HepG2 (cell line): Measurements from ENCODE around the gene ACSL4. TPM values are rescaled to one million over a fixed set of nuclear protein-coding genes. Genes with fewer than 3 reads are reported as not detected.

Experiments used
- KLF15 ChIP-seq: sonication (generic); formaldehyde crosslinking; IDR thresholded peaks from 2 replicates; pipeline ENCODE4 v1.8.1; 2023; ENCODE audit warnings: borderline replicate concordance, mild to moderate bottlenecking, inconsistent platforms, missing genetic modification reagents, mixed read lengths
- TAF1 ChIP-seq: sonication (generic); formaldehyde crosslinking; IDR thresholded peaks from 2 replicates; pipeline ENCODE4 v1.4.0; 2020; ENCODE audit warnings: missing genetic modification reagents
- ZSCAN21 ChIP-seq: sonication (generic); formaldehyde crosslinking; IDR thresholded peaks from 2 replicates; pipeline ENCODE4 v1.8.0; 2022; ENCODE audit warnings: mild to moderate bottlenecking, missing genetic modification reagents, moderate library complexity, borderline replicate concordance
- polyA plus RNA-seq, 8 experiments: library from polyadenylated mRNA; depleted of rRNA in 3 of 8; stranded (reverse) in 7 of 8; unstranded in 1 of 8; fragments of >200 nt; fragmentation: Illumina TruSeq in 4 of 8; extraction: Trizol in 4 of 8; gene quantifications; 2 replicates each; pipeline versions ENCODE4 v1.2.1 to v1.2.3, GENCODE V29; 2011 to 2016; ENCODE audit warnings: low read depth in 4 of 8, missing spikeins in 1 of 8, mixed read lengths in 1 of 8; ENCODE audit not compliant: insufficient read depth in 1 of 8
- total RNA-seq, 5 experiments: library from RNA; depleted of rRNA; stranded (reverse); fragments of >200 nt; fragmentation: Illumina TruSeq; extraction: Trizol; gene quantifications; 2 replicates each; pipeline ENCODE4 v1.2.3, GENCODE V29; 2016; ENCODE audit warnings: low read depth in 1 of 5
- TF ChIP-seq, protein P1 (sequence below): IDR thresholded peaks from 2 replicates; pipeline ENCODE4 v1.6.1; 2012; ENCODE audit warnings: low read depth, low read length, improper control_type of control experiment
- TF ChIP-seq, protein P2 (sequence below): sonication (generic); formaldehyde crosslinking; IDR thresholded peaks from 2 replicates; pipeline ENCODE4 v1.4.0; 2020; ENCODE audit warnings: mild to moderate bottlenecking, missing genetic modification reagents, borderline replicate concordance
- TF ChIP-seq, protein P3 (sequence below): IDR thresholded peaks from 2 replicates; pipeline ENCODE4 v1.6.1; 2016; ENCODE audit warnings: mild to moderate bottlenecking, missing biosample characterization, missing genetic modification reagents
- TF ChIP-seq, protein P4 (sequence below): sonication (generic); formaldehyde crosslinking; IDR thresholded peaks from 2 replicates; pipeline ENCODE4 v1.8.0; 2022; ENCODE audit warnings: missing genetic modification reagents, mild to moderate bottlenecking, inconsistent platforms, borderline replicate concordance
- TF ChIP-seq, protein P5 (sequence below): IDR thresholded peaks from 2 replicates; pipeline ENCODE4 v1.6.1; 2016; ENCODE audit warnings: missing genetic modification reagents, missing compliant biosample characterization
- TF ChIP-seq, protein P6 (sequence below): sonication (generic); formaldehyde crosslinking; IDR thresholded peaks from 2 replicates; pipeline ENCODE4 v1.5.0; 2020; ENCODE audit warnings: missing genetic modification reagents
- TF ChIP-seq, protein P7 (sequence below): sonication (generic); formaldehyde crosslinking; IDR thresholded peaks from 2 replicates; pipeline ENCODE4 v1.8.1; 2023; ENCODE audit warnings: mild to moderate bottlenecking, moderate library complexity, missing genetic modification reagents
- TF ChIP-seq, protein P8 (sequence below): sonication (generic); formaldehyde crosslinking; IDR thresholded peaks from 2 replicates; pipeline ENCODE4 v1.4.0; 2020; ENCODE audit warnings: mild to moderate bottlenecking, low read depth, missing genetic modification reagents
- TF ChIP-seq, protein P9 (sequence below): sonication (generic); formaldehyde crosslinking; IDR thresholded peaks from 2 replicates; pipeline ENCODE4 v1.5.0; 2020; ENCODE audit warnings: missing genetic modification reagents

ACSL4 gene
- total and polyA plus RNA-seq, 2 of the 13 experiments (the other 11 are each of a cell fraction or from before 2014, with no cell fraction given) = 207 to 316 TPM

DNA sequence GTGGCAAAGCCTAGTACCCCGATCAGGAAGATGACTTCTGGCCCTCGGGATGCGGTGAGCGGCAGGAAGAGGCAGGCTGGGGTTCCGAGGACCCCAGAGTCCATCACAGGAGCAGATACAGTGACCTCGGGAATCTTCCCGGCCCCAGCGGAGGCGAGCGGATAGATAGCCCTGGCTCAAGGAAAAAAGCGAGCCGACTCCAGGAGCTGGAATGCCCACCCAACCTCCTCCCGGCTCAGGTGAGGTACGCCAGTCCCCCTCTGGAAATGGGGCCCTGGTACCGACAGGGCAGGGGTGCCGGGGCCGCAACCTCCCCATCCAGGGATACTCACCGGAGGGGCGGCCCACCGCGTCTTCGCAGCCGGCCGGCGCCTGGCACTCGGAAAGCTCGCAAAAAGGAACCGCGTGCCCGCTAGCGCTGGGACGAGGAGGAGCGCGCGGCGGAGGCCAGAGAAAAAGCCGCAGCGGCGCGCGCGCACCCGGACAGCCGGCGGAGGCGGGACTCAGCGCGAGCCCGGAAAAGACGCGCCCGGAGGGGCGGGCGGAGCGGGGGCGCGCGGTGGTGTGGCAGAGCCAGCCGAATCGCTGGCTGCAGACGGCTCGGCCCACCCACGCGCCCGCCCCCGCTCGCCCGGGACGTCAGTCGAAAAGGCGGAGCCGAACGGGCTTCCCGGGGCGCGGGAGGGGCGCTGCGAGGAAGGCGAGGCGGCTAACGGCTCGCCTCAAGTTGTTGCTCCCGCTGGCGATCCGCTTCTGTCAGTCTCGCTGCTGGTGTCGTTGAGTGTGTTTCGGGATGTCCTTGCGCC lies at the start of gene ACSL4 (continued):
- TF ChIP-seq, protein P1, sequence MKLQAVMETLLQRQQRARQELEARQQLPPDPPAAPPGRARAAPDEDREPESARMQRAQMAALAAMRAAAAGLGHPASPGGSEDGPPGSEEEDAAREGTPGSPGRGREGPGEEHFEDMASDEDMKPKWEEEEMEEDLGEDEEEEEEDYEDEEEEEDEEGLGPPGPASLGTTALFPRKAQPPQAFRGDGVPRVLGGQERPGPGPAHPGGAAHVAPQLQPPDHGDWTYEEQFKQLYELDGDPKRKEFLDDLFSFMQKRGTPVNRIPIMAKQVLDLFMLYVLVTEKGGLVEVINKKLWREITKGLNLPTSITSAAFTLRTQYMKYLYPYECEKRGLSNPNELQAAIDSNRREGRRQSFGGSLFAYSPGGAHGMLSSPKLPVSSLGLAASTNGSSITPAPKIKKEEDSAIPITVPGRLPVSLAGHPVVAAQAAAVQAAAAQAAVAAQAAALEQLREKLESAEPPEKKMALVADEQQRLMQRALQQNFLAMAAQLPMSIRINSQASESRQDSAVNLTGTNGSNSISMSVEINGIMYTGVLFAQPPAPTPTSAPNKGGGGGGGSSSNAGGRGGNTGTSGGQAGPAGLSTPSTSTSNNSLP = no peak
- TF ChIP-seq, protein P2, sequence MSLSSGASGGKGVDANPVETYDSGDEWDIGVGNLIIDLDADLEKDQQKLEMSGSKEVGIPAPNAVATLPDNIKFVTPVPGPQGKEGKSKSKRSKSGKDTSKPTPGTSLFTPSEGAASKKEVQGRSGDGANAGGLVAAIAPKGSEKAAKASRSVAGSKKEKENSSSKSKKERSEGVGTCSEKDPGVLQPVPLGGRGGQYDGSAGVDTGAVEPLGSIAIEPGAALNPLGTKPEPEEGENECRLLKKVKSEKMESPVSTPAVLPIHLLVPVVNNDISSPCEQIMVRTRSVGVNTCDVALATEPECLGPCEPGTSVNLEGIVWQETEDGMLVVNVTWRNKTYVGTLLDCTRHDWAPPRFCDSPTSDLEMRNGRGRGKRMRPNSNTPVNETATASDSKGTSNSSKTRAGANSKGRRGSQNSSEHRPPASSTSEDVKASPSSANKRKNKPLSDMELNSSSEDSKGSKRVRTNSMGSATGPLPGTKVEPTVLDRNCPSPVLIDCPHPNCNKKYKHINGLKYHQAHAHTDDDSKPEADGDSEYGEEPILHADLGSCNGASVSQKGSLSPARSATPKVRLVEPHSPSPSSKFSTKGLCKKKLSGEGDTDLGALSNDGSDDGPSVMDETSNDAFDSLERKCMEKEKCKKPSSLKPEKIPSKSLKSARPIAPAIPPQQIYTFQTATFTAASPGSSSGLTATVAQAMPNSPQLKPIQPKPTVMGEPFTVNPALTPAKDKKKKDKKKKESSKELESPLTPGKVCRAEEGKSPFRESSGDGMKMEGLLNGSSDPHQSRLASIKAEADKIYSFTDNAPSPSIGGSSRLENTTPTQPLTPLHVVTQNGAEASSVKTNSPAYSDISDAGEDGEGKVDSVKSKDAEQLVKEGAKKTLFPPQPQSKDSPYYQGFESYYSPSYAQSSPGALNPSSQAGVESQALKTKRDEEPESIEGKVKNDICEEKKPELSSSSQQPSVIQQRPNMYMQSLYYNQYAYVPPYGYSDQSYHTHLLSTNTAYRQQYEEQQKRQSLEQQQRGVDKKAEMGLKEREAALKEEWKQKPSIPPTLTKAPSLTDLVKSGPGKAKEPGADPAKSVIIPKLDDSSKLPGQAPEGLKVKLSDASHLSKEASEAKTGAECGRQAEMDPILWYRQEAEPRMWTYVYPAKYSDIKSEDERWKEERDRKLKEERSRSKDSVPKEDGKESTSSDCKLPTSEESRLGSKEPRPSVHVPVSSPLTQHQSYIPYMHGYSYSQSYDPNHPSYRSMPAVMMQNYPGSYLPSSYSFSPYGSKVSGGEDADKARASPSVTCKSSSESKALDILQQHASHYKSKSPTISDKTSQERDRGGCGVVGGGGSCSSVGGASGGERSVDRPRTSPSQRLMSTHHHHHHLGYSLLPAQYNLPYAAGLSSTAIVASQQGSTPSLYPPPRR (CRISPR knock-in tag) = 0 out of 2 replicates have a peak, but pooled peaks have one; percentile 23
- TF ChIP-seq, protein P3, sequence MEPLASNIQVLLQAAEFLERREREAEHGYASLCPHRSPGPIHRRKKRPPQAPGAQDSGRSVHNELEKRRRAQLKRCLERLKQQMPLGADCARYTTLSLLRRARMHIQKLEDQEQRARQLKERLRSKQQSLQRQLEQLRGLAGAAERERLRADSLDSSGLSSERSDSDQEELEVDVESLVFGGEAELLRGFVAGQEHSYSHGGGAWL (CRISPR knock-in tag) = peak; percentile 66
- TF ChIP-seq, protein P4, sequence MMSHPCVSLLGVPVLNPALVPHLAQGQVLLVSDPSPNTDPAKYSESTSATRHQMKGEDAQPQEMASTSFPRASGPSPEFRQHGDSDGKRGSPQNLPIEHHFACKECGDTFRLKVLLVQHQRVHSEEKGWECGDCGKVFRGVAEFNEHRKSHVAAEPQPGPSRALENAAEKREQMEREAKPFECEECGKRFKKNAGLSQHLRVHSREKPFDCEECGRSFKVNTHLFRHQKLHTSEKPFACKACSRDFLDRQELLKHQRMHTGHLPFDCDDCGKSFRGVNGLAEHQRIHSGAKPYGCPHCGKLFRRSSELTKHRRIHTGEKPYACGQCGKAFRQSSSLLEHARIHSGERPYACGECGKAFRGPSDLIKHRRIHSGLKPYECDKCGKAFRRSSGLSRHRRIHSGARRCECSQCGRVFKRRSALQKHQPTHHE = no peak; the same call in 1 of the 2 replicates
- TF ChIP-seq ZSCAN21 (CRISPR knock-in tag) (no peak), KLF15 (CRISPR knock-in tag) (no peak), TAF1 (peak; percentile 86)
- TF ChIP-seq, protein P5, sequence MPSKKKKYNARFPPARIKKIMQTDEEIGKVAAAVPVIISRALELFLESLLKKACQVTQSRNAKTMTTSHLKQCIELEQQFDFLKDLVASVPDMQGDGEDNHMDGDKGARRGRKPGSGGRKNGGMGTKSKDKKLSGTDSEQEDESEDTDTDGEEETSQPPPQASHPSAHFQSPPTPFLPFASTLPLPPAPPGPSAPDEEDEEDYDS (CRISPR knock-in tag) = peak; percentile 92
- TF ChIP-seq, protein P6, sequence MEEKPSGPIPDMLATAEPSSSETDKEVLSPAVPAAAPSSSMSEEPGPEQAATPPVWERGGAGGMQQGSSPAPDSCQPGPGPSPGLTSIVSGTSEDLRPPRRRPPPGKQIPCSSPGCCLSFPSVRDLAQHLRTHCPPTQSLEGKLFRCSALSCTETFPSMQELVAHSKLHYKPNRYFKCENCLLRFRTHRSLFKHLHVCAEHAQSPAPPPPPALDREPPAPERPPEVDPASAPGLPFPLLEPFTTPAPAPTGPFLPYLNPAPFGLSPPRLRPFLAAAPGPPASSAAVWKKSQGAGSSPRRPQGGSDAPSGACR = no peak
- TF ChIP-seq, protein P7, sequence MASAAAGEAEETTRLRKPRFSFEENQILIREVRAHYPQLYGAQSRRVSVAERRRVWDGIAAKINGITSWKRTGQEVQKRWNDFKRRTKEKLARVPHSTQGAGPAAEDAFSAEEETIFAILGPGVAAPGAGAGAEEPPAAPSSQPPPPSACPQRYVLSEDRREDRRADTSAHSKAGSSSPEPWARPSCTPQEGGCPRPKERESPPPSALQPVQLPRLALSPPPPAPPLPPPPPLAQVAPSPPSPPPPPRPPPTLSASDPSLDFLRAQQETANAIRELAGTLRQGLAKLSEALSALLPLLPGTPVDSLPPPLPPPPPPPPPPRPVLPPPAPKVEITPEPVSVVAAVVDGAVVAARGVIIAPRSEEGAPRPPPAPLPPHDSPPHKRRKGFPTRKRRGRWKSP (CRISPR knock-in tag) = peak; percentile 64
- TF ChIP-seq, protein P8, sequence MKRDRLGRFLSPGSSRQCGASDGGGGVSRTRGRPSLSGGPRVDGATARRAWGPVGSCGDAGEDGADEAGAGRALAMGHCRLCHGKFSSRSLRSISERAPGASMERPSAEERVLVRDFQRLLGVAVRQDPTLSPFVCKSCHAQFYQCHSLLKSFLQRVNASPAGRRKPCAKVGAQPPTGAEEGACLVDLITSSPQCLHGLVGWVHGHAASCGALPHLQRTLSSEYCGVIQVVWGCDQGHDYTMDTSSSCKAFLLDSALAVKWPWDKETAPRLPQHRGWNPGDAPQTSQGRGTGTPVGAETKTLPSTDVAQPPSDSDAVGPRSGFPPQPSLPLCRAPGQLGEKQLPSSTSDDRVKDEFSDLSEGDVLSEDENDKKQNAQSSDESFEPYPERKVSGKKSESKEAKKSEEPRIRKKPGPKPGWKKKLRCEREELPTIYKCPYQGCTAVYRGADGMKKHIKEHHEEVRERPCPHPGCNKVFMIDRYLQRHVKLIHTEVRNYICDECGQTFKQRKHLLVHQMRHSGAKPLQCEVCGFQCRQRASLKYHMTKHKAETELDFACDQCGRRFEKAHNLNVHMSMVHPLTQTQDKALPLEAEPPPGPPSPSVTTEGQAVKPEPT = no peak
- TF ChIP-seq, protein P9, sequence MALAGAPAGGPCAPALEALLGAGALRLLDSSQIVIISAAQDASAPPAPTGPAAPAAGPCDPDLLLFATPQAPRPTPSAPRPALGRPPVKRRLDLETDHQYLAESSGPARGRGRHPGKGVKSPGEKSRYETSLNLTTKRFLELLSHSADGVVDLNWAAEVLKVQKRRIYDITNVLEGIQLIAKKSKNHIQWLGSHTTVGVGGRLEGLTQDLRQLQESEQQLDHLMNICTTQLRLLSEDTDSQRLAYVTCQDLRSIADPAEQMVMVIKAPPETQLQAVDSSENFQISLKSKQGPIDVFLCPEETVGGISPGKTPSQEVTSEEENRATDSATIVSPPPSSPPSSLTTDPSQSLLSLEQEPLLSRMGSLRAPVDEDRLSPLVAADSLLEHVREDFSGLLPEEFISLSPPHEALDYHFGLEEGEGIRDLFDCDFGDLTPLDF (CRISPR knock-in tag) = 0 out of 2 replicates have a peak, but pooled peaks have one; percentile 13
